ENCODE data around the gene SLCO2A1.

DNA sequence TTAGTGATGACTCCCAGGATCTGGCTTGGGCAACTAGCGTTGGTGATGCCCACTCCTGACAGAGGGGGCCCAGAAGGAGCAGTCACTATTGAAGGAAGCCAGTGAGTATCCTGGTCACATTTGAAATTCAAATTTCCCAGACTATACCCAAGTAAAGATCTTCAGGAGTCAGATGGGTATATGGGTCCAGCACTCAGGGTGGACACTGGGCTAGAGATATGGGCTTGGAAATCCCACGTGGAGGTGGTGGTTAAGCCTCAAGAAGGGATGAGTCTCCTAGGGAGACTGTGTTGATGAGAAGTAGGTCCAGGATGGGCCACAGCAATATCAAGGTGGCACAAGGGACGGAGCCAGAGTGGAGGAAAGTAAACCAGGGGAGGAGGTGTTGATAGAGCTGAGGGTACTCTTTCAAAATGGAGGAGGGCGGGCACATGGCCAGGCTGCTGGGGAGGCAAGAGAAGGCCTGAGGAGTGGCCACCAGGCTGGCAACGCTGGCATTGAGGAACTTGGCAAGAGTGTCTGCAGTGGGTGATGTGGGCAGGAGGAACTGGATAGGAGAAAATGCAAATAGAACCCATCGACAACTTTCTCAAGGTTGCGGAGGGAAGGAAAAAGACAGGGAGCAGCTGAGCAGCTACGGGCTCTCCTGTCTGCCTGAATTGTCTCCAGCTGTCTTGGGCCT, 3.7 kb upstream of the SLCO2A1 start:
- TF ChIP-seq POLR2AphosphoS5 (IDR thresholded peaks at IDR 0.05; ENCODE audit: borderline replicate concordance, low read depth, low read length) (no peak), EZH2 (IDR thresholded peaks at IDR 0.05) (no peak), FOXP2 (optimal IDR thresholded peaks at IDR 0.05; ENCODE audit: control extremely low read depth, extremely low read length, insufficient read depth) (no peak)

Measured in SK-N-MC (cell line).